Activated CD4-positive, CD25-positive, alpha-beta regulatory T cell treated with anti-CD3 and anti-CD28 coated beads, Interleukin-2, amount 50 U/mL, for 72 hours (primary cell): Measurements from ENCODE around the gene NECTIN1.

Experiments
- DNase-seq: peaks from one replicate; pipeline ENCODE4 v3.0.0; 2021

NECTIN1 gene

DNA sequence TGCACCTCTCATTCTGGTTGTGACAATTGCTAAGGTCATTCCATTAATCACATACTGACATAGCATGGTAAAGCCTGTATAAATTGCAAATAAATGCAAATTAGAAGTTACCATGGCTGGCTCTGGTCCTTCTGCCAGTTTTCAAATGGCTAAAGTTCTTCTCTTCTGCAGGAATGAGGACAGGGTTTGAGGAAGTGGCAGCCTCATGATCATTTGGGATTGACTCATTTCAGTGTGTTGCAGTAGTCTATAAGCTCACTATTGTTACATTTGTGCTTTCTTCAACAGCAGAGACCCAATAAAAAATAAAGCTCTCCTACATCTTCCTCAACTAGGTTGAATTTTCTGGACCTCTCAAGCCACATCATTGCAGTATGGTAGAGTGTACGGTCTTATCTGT lies 60.3 kb downstream of the NECTIN1 start:
- DNase-seq: no peak

DNA sequence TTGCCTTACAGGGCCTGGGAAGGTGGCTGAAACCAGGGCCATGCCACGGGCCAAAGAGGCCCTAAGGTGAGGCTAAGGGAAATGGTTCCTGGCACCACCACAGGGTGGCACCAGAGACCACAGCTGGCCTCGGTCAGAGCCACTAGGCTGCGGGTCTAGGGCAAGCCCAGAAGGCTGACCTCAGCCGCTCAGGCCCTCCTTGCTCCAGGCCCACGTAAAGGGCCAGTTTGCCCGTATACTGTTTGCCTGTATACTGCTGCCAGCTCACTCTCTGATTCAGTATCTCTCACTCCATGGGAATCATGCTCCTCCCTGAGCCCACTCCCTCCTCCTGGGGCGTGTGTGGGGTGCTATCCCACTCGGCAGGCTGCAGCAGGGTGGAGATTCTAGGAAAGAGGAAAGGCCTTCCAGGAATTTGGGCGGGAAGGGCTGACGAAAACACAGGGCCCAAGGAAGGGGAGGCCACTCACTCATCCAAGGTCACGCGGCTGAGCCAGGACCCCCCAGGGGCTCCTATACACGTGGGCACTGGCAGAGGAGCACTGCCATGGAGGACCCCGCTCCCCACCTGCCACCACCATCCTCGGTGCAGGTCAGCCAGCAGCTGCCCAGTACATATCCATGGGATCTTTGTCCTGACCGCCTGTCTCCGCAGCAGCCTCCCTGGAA lies 62.4 kb downstream of the NECTIN1 start:
- DNase-seq: peak; percentile 72

DNA sequence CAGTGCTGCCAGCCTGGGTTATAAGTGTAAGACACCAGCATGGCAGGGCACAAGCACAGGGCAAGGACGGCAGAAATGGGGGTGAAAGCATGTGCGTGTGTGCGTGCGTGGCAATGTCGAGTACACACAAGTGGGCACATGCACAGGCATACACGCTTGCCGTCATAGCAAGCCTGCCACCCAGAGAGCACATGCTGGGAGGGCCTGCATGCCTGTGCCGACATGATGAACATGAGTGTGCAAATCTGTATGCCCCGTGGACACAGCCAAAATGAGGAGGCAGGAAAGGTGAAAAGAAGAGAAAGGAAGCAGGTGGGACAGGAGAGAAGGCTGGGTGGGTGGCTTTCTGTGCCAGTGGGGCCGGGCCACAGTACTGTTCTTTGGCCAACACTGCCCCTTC lies 62.9 kb downstream of the NECTIN1 start:
- no peak for DNase-seq

GRCh38 chr11:119664701-119665420 lies 64.1 kb downstream of the NECTIN1 start:
- no peak for DNase-seq

DNA sequence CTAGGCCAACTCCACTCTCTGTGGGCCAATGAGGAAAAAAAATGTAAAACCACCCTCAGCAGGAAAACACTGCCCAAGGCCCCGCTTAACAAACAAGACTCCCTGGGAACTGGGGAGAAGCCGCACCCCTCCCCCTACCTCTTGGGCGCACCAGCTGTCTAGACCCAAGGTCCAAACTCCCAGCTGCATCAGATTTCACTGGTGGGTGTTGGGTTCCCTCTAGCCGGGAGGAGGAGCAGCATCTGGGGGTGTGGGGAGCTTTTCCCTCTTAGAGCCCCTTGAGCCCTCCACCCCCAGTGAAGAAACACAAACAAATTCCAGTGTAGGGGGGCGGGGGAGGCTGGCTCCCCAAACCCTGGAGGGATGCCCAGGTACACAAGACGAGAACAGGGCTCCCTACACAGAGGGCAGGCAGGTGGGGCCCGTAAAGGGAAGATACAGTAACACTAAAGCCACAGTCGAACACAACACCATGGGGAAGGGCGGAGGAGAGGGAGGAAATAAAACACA lies 64.9 kb downstream of the NECTIN1 start:
- no peak for DNase-seq

GRCh38 chr11:119663279-119663678 lies 65.7 kb downstream of the NECTIN1 start:
- DNase-seq: no peak

GRCh38 chr11:119661226-119661625 lies 67.8 kb downstream of the NECTIN1 start:
- no peak for DNase-seq

DNA sequence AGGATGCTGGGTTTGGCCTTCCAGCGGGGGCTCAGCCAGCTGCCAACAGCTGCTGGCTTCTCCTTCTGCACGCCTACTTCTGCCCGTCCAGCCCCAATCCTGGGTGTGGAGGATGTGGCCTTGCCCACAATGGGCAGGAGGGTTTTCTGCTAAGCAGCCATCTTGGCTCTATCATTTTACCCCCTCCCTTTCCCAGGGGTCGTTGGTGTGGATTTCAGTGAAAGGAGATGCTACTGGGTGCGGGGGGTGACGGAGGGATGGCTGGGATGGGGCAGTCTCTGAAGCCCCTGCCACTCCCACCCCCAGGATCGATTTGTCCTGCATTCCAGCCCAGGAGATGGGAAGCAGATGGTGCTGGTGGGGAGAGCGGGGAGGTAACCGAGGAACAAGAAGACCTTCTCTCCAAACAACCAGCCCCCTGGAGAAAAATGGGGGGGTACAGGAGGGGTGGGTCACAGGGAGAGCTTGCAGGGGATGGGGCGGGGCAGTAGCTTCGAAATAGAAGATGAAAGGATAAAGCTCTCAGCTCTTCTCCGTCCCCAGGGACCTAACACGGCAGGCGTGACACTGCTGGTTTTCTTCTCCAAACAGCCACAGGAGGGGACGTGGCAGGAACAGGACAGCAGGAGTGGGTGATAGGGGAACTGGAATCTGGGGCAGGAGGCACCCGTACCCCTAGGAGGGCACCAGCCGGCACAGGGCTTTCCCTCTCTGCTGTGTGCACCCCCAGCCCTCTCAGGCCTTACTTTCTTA lies 68.9 kb downstream of the NECTIN1 start:
- no peak for DNase-seq

- no peak for DNase-seq
These were observed 75.9 kb downstream of the NECTIN1 start for GRCh38 chr11:119652907-119653659.

GRCh38 chr11:119651802-119652584 lies 77.0 kb downstream of the NECTIN1 start:
- DNase-seq: no peak

DNA sequence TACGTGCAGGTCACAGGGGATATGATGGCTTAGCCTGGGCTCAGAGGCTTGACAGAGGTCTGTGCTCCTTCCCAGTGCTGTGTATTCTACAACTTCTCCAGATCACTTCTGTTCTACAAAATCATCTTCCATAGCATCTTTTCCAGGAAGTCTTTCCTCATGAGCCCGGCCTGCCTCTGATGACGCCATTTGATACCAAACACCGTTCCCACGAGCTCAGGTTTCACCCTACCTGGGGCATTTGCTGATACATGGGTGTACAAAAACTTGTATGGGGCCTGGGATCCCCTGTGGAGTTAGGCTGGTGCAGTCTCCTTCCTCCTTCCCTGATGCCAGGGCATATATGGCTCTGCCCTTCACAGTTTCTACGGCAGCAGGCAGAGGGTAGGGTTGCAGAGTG lies 78.7 kb downstream of the NECTIN1 start:
- no peak for DNase-seq

- no peak for DNase-seq
These were observed 81.7 kb downstream of the NECTIN1 start for GRCh38 chr11:119647254-119647653.

- no peak for DNase-seq
These were observed 84.0 kb downstream of the NECTIN1 start for GRCh38 chr11:119645018-119645417.

- DNase-seq: no peak
These were observed 84.5 kb downstream of the NECTIN1 start for GRCh38 chr11:119644502-119644901.

DNA sequence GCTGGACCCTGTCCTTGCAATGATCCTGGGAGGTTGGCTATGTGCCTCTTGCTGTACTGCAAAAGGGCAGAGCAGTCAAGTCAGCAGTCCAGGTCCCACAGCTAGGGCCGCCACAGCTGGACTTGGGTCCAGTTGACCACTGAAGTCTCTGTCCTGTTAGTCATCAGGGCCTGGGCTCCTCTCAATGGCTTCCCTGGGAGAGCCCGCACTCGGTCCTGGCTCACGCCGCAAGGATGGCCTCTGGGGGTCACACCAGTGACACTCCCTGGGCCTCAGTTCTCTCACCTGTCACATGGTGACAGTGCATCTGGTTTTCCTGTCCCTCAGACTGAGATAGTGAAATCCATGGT lies 85.1 kb downstream of the NECTIN1 start:
- DNase-seq: no peak

DNA sequence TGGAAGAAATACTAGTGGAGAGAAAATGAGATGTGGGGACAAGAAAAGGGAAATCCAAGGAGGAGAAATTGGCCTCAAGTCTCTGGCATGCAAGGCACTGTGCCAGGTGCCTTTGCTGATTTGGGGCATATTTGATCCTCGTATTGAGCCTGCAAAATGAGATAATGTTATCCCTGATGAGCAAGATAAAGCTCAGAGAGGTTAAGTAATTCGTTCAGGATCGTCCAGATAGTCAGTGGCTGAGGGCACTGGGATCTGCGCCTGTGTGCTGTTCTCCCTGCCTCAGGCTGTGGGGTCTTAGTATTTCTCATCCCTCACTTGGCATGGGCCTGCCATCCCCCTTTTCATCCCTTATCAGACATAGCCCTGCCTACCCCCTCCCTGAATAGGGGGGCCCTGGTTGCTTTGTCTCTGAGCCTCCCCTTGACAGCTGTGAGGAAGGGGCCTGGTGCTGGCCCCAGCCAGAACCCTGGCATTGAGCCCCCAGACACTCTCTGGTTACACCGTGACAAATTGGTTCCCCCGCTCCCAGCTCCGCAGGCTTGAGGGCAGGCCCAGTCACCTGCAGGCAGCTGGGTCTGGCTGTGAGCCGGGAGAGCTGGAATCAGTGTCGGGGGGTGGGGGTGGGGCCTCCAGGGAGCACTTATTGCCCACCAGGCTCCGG lies 85.7 kb downstream of the NECTIN1 start:
- no peak for DNase-seq

- DNase-seq: no peak
These were observed 86.8 kb downstream of the NECTIN1 start for GRCh38 chr11:119641983-119642745.

DNA sequence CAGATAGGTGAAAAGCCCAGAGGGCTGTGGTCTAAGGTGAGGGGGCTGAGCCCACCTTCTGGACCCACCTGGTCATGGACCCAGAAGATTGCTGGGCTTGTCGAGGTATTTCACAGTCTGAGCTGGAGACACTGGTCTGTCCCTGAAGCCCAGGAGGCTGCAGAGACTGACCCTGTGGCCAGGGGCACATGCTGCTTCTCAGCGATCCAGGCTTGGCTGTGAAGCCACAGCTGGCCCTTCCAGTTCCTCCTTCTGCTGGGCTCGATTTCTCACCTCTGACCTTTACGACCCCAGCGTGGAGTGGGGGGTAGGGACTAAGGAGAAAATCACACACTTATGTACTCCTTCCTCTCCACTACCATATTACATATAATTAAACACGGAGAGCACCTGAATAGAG lies 88.5 kb downstream of the NECTIN1 start:
- DNase-seq: no peak

- DNase-seq: no peak
These were observed 89.3 kb downstream of the NECTIN1 start for GRCh38 chr11:119639642-119640205.

DNA sequence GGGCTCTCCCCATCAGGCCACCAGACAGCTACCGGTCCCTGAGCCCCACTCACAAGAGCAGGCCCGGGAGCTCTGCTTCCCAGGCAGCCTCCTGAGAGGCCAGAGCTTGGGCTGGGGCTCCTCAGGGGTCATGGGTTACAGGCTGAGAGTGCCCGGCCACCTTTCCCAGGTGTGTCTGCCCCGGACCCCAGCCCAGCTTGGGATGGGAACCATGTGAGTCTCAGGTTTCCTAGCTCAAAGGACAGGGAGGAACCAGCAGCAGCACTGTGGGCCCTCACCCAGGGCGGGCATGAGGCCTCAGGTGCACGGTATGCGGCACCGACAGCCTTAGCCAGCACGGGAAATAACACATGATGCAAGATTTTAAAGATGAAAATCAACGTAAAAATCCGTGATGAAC lies 90.1 kb downstream of the NECTIN1 start:
- DNase-seq: no peak

DNA sequence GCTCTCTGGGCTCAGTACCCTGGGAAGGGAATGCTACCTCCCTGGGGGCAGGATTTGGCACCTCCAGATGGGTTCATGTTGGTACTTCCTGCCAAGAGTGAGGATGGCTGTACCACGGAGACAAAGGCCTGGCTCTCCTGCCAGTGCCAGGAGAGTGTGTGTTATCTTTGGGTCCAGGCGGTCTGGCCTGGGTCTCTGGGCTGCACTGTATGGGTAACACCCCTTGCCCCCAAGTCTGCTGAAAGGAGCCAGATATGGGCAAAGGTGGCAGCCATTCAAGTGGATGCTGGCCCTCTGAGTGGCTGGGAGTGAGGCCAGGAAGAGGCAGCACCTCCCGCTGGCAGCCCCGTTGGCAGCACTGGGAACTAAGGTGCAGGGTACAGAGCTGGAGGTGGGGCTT lies 91.5 kb downstream of the NECTIN1 start:
- no peak for DNase-seq
